IgD-negative memory B cell (primary cell): Measurements from ENCODE around the gene TAF1C. TPM values are rescaled to one million over a fixed set of nuclear protein-coding genes. Genes with fewer than 3 reads are reported as not detected.
A peak's percentile ranks its signal among the peaks of the same experiment; 100 is the strongest.

ENCODE experiments used
- H3K27ac Mint-ChIP-seq, 3 donors: one replicate each; pipeline ENCODE4 v1.8.0; 2020 to 2022; ENCODE audit warnings: mild to moderate bottlenecking in 3 of 3, mixed read lengths in 3 of 3, moderate library complexity in 1 of 3
- H3K27me3 Mint-ChIP-seq: one replicate; pipeline ENCODE4 v1.8.0; 2021; ENCODE audit warnings: mixed read lengths
- H3K36me3 Mint-ChIP-seq: one replicate; pipeline ENCODE4 v1.8.0; 2020; ENCODE audit warnings: mild to moderate bottlenecking, mixed read lengths
- H3K4me1 Mint-ChIP-seq, 3 donors: one replicate each; pipeline ENCODE4 v1.8.0; 2020 to 2022; ENCODE audit warnings: mixed read lengths in 3 of 3, mild to moderate bottlenecking in 1 of 3
- H3K4me3 Mint-ChIP-seq, 4 donors: one replicate each; pipeline ENCODE4 v1.8.0; 2020 to 2022; ENCODE audit warnings: mild to moderate bottlenecking in 4 of 4, mixed read lengths in 4 of 4, moderate library complexity in 3 of 4
- H3K9me3 Mint-ChIP-seq, 3 donors: one replicate each; pipeline ENCODE4 v1.8.0; 2020 to 2021; ENCODE audit warnings: mixed read lengths in 3 of 3, mild to moderate bottlenecking in 1 of 3
- polyA plus RNA-seq: library from polyadenylated mRNA; unstranded; fragments of 300-500 nt; fragmentation: Illumina TruSeq; gene quantifications from one replicate; pipeline ENCODE4 v1.2.3, GENCODE V29; 2021

TAF1C gene
- polyA plus RNA-seq, 1 donor from 2014 or later: 6.5 TPM

DNA sequence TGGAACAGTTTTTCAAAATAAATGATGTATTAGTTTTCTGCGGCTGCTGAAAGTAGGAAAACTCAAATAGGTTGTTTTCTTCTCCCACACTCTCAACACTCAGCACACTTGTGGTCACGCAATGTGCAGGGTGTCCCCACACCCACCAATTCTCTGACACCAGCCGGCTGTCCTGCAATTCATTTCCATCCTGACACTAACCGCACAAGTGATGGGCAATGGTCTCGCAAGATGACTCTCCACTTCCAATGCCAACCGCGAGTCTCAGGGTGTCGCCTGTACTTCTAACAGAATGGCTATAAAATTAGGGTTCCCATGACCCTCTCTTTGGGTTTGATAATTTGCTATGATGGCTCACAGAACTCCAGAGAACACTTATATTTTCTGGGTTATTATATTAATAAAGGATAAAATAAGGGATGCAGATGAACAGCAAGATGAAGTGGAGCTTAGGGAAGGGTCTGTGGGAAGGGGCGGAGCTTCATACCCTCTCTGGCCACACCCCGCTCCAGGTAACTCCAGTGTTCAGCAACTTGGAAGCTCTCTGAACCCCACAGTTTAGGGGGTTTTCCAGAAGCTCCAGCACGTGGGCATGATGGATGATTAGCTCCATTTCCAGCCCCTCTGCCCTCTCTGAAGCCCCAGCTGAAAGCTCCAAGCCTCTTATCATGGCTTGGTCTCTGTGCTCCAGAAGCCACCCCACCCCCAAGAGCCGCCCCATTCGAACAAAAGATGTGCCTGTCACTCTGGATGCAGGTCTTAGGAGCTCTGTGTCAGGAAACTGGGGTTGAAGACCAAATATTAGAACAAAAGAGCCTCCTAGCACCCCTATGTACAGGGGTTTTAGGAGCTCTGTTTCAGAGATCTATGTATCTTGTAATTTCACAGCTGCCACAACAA lies 19.8 kb downstream of the TAF1C start:
- Mint-ChIP-seq H3K4me1 (no peaks in the 10 kb centered on the region), H3K27me3 (peaks cover 17% of the 10 kb centered on the region), H3K9me3 (no peaks in the 10 kb centered on the region), H3K4me3 (no peak overlapping the region), H3K36me3 (no peaks in the 10 kb centered on the region), H3K27ac (peak overlapping the region in 1 of 3 donors; percentile 19)

DNA sequence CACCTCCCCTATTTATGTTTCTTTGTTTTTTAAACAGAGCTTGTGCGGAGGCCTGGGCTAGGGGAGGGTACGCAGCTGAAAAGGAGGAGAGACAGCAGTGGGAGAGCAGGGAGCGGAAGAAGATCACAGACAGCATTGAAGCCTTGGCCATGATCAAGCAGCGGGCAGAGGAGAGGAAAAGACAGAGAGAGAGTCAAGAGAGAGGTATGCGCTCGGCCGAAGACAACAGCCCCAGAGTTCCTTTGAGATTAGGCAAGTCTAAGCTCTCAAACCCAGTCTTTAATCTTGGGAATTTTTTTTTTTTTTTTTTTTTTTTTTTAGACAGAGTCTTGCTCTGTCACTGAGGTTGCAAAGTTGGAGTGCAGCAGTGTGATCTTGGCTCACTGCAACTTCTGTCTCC lies 21.1 kb downstream of the TAF1C start:
- H3K4me3 Mint-ChIP-seq: no peak overlapping the region
- H3K9me3 Mint-ChIP-seq: no peaks in the 10 kb centered on the region
- no peak overlapping the region for H3K27ac Mint-ChIP-seq
- H3K4me1 Mint-ChIP-seq: no peaks in the 10 kb centered on the region
- H3K27me3 Mint-ChIP-seq: peaks cover 22% of the 10 kb centered on the region
- no peaks in the 10 kb centered on the region for H3K36me3 Mint-ChIP-seq

DNA sequence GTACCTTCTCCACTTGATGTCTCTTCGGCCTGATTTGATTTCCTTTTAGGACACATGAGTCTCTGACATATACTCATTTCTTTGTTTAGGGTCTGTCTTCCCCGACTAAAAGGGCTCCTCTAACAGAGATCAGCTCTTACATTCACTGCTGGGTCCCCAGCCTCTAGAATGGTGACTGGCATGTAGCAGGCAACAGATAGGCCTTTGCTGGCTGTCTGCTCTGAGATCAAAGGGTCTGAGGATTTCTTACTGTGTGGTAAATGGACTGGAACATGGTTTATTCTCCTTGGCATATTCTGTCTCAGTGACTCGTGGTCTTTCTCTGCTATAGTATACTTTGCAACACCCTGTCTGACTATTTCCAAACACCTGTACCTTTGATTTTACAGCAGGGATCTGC lies 25.1 kb downstream of the TAF1C start:
- H3K27me3 Mint-ChIP-seq: peaks cover 30% of the 10 kb centered on the region
- H3K4me1 Mint-ChIP-seq: no peaks in the 10 kb centered on the region
- H3K36me3 Mint-ChIP-seq: no peaks in the 10 kb centered on the region
- no peak overlapping the region for H3K4me3 Mint-ChIP-seq
- no peak overlapping the region for H3K27ac Mint-ChIP-seq
- no peaks in the 10 kb centered on the region for H3K9me3 Mint-ChIP-seq

DNA sequence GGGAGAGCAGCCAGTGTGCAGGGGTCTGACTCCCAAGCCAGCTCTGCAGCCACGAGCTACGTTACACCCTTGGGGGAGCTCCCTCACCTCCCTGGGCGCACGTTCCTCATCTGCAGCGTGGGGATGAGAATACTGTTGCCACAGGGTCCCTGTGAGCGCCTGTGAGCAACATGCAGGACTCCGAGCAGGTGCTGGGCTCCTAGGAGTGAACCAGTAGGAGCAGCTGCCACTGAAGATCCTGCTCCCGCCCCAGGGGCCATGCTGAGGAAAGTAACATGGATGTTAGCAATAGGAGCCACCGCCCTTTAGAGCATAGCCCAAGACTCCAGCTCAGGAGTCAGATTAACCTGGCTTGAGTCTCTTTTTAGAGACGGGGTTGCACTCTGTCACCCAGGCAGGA lies 25.8 kb downstream of the TAF1C start:
- Mint-ChIP-seq H3K9me3 (no peaks in the 10 kb centered on the region), H3K27ac (no peak overlapping the region), H3K27me3 (peaks cover 27% of the 10 kb centered on the region), H3K4me1 (no peaks in the 10 kb centered on the region), H3K36me3 (no peaks in the 10 kb centered on the region), H3K4me3 (peak overlapping the region in 1 of 4 donors; percentile 34)

DNA sequence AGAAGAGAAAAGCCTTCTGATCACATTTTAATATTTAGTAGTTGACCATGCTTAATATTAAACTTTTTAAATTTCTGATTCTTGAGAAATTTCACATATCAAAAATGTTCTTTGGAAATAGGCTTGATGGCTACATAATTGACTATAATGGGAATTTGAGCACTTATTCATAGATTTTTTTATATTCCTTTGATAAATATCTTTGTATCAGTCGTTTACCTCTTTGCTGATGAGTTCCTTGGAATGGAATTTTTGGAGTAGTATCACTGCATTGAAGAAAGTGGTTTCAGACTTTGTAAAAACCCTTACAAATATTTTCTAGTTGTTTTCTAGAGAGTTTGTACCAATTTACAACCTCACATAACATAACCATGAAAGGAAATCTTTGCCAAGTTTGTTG lies 27.1 kb downstream of the TAF1C start:
- H3K9me3 Mint-ChIP-seq: peaks cover 0 to 2% (median 0%) of the 10 kb centered on the region in 3 donors
- peaks cover 31% of the 10 kb centered on the region for H3K27me3 Mint-ChIP-seq
- no peak overlapping the region for H3K4me3 Mint-ChIP-seq
- H3K27ac Mint-ChIP-seq: no peak overlapping the region
- no peaks in the 10 kb centered on the region for H3K36me3 Mint-ChIP-seq
- H3K4me1 Mint-ChIP-seq: no peaks in the 10 kb centered on the region

DNA sequence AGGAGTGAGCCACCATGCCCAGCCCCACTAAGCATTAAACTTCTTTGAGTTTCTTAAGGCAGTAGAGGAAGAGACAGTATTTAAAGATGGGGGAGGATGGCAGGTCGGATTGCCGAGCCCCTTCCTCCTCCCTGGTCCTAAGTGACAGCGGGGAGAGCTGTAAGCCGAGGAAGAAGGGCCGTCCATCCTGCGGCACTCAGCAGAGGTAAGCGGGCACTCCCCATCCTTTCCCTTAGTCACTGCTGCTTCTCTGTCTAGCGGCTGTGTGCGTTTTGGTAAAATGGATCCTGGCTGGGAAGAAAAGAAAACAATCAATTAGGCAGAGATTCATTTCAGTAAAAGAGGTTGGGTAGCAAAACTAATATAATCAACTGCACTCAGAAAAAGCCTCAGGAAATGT lies 27.9 kb downstream of the TAF1C start:
- no peak overlapping the region for H3K4me3 Mint-ChIP-seq
- H3K9me3 Mint-ChIP-seq: peaks cover 0 to 2% (median 0%) of the 10 kb centered on the region in 3 donors
- H3K27me3 Mint-ChIP-seq: peaks cover 28% of the 10 kb centered on the region
- H3K4me1 Mint-ChIP-seq: no peaks in the 10 kb centered on the region
- H3K27ac Mint-ChIP-seq: no peak overlapping the region
- H3K36me3 Mint-ChIP-seq: no peaks in the 10 kb centered on the region

DNA sequence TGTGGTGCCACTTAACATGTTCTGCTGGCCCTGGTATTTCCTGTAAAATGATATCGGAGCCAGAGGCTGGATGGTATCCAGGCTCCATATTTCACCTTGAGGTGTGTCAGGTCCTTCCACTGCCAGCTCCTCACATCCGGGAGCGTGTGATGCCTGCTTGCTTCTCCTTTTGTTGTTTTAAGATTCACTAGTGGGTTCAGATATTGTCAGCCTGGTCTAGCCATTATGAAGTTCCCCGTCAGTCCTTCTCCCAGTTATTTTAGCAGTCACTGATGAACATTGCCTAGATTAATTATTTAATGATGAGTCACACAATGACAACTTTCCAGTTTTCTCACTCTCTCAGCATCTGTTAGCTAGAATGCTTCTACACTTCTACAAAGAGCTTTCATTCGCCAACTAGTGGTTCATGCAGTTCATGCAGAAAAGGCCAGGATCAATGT lies 30.5 kb downstream of the TAF1C start:
- peaks cover 21% of the 10 kb centered on the region for H3K27me3 Mint-ChIP-seq
- H3K36me3 Mint-ChIP-seq: no peaks in the 10 kb centered on the region
- no peak overlapping the region for H3K27ac Mint-ChIP-seq
- H3K9me3 Mint-ChIP-seq: peaks cover 0 to 2% (median 0%) of the 10 kb centered on the region in 3 donors
- no peak overlapping the region for H3K4me3 Mint-ChIP-seq
- H3K4me1 Mint-ChIP-seq: no peaks in the 10 kb centered on the region

DNA sequence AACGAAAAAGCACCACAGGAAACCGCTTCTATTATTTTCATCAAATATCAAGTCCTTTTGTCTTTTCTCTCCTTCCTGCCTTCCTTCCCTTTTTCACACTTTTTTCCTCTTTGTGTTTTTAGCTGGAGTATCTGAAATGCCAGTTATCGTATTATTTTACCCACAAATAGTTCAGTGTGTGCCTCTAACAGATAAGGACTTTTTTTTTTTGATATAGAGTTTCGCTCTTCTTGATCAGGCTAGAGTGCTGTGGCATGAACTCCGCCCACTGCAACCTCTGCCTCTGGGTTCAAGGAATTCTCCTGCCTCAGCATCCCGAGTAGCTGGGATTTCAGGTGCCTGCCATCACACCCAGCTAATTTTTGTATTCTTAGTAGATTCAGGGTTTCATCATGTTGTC lies 31.1 kb downstream of the TAF1C start:
- Mint-ChIP-seq H3K4me1 (no peaks in the 10 kb centered on the region), H3K4me3 (no peak overlapping the region), H3K27me3 (peaks cover 21% of the 10 kb centered on the region), H3K27ac (no peak overlapping the region), H3K36me3 (no peaks in the 10 kb centered on the region), H3K9me3 (peaks cover 0 to 2% (median 0%) of the 10 kb centered on the region in 3 donors)

DNA sequence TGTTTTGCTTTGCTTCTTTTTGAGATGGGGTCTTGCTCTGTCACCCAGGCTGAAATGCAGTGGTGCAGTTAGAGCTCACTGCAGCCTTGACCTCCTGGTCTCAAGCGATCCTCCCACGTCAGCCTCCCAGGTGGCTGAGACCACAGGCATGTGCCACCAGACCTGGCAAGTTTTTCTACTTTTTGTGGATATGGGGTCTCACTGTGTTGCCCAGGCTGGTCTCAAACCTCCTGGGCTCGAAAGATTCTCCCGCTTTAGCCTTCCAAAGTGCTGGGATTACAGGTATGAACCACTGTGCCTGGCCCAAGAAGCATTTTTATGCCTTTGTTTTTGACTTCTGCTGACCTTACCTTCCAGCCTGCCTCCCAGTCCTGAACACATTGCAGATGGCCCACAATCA lies 31.6 kb downstream of the TAF1C start:
- H3K27ac Mint-ChIP-seq: no peak overlapping the region

DNA sequence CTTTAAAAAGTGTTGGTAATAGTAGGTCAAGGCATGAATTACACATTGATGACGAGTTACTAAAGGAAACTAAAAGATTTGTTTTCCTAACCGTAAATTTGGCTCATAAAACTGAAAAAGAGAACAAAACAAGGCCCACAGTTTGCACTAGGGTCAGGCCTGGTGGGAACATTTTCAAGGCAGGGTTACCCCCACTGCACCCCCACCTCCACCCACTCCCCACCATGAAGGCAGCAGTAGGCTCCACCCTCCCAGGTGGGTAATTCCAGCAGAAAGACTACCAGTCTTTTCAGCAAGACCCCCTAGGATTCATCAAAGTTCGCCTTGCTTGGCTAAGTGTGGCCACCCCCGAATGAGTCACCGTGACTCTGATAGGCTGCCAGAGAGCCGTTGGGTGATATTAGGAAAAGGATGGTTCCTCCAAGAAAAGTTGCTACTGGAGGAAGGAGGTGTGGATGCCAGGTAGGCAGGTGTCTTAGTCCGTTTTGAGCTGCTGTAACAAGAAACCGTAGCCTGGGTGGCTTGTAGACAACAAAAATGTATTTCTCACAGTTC lies 33.1 kb downstream of the TAF1C start:
- no peaks in the 10 kb centered on the region for H3K36me3 Mint-ChIP-seq
- H3K27me3 Mint-ChIP-seq: peaks cover 18% of the 10 kb centered on the region

More for the DNA sequence above, 31.6 kb downstream of the TAF1C start:
- Mint-ChIP-seq H3K4me3 (no peak overlapping the region), H3K27me3 (peaks cover 21% of the 10 kb centered on the region), H3K36me3 (no peaks in the 10 kb centered on the region), H3K9me3 (peaks cover 0 to 2% (median 0%) of the 10 kb centered on the region in 3 donors), H3K4me1 (no peaks in the 10 kb centered on the region)

DNA sequence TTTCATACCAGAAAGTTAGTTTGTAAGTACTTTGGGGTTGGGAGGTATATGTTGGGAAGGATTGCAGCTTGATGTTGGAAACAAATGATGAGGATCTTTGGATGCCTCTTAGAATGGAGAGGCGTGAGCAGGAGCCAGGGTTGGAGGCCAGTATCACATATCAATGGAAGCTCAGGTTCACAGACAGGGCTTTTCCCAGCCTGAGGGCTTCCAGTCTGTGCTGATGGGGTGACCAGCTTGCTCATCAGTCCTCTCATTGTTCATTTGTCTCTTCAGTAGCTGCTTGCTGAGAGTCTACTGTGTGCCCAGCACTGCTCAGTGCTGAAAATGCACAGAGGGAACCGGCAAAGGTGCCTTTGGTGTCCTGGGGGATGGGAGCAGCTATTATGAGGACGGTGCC lies 35.9 kb downstream of the TAF1C start:
- Mint-ChIP-seq H3K27ac (no peak overlapping the region), H3K27me3 (peaks cover 10% of the 10 kb centered on the region)

More for the DNA sequence above, 33.1 kb downstream of the TAF1C start:
- Mint-ChIP-seq H3K9me3 (peaks cover 0 to 2% (median 0%) of the 10 kb centered on the region in 3 donors), H3K4me1 (no peaks in the 10 kb centered on the region), H3K4me3 (no peak overlapping the region), H3K27ac (no peak overlapping the region)

DNA sequence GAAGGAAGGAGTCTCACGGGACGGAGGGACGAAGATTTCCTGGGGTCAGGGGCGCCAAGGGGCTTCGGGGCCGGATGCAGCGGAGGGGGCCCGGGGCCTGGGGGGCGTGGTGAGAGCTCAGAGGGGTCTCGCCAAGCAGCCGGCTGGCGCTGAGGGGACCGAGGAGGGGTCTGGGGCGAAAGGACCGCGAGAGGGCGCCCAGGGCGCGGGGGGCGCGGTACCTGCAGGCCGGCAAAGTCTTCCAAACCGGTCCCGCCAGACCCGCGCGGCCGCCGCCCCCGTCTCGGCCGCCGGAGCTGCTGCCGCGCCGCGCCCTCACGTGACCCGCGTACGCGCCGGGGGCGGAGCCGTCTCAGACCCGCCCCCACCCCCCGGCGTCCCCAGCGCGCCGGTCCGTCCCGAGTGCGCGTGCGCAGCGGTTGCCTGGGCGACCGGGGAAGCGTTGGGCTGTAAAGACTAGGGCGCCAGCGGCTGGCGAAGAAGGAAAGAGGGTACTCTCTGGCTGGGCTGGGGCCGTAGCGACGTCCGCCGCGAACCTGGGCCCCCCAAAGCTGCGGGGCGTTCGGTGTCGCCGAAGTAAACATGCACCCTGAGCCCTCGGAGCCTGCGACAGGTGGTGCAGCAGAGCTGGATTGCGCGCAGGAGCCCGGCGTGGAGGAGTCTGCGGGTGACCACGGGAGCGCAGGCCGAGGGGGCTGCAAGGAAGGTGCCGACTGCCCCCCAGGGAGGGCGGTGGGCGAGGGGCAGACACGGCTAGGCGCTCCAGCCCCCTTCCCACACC lies 41.8 kb downstream of the TAF1C start, which contains the start of the genes DNAAF1 and HSDL1:
Gene DNAAF1 (plus strand): TSS at position 450 of the 781 bp plus-strand sequence. CDS start 133 bp downstream, at position 583.
Gene HSDL1 (minus strand): TSS at position 319 of the 781 bp plus-strand sequence. CDS start 13,856 bp downstream, outside the sequence.
- Mint-ChIP-seq H3K4me1 (peaks cover 8 to 14% (median 9%) of the 10 kb centered on the region in 3 donors), H3K27me3 (peaks cover 2% of the 10 kb centered on the region), H3K27ac (peak within 1 kb of the TSS; percentile 64 to 92 (median 88)), H3K36me3 (no peaks in the 10 kb centered on the region), H3K4me3 (peak within 1 kb of the TSS; percentile 89 to 98 (median 98)), H3K9me3 (no peaks in the 10 kb centered on the region)

More for the DNA sequence above, 35.9 kb downstream of the TAF1C start:
- Mint-ChIP-seq H3K4me3 (no peak overlapping the region), H3K36me3 (no peaks in the 10 kb centered on the region), H3K9me3 (peaks cover 0 to 2% (median 0%) of the 10 kb centered on the region in 3 donors), H3K4me1 (no peaks in the 10 kb centered on the region)

DNA sequence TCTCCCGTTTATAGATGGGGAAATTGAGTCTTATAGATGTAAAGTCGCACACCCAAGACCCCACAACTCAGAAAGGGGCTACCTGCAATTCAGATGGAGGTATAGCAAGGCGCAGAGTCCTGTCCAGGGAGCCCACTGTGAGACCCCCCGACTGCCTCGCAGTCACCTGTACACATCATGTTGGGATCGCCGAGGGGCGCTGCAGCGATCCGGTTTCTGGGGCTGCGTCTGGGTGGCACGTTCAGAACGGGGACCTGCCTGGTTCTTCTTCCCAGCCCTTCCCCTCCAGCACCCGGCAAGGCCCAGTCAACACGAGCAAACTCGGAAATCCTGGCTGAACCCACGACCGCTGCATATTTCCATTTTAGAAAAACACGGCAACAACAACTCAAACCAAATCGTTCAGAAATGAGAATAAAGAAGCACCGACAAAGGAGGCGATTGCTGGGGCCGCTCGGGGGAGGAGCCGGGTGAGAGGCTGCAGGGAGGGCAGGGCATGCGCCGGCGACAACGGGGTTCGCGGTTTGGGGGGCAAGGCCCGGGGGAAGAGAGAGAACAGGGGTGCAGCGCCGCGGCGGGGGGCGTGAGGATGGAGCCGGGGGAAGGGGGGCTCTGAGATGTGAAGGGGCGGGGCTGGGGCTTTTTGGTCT lies 42.5 kb downstream of the TAF1C start:
- Mint-ChIP-seq H3K4me1 (peaks cover 9 to 14% (median 12%) of the 10 kb centered on the region in 3 donors), H3K4me3 (peak overlapping the region; percentile 89 to 98 (median 98)), H3K36me3 (peaks cover 5% of the 10 kb centered on the region), H3K27ac (peak overlapping the region; percentile 50 to 92 (median 88)), H3K27me3 (no peaks in the 10 kb centered on the region), H3K9me3 (no peaks in the 10 kb centered on the region)

DNA sequence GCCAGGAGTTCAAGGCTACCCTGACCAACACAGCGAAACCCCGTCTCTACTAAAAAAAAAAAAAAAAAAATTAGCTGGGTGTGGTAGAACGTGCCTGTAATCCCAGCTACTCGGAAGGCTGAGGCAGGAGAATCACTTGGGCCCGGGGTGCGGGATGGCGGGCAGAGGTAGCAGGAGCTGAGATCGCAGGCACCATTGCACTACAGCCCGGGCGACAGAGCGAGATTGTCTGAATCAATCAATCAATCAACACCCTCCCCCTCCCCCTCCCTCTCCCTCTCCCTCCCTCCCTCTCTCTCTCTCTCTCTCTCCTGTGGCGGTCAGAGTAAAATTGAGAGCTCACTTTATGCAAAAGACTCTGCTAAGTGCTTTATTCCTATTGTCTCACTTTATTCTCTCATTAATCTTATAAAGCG lies 43.1 kb downstream of the TAF1C start:
- Mint-ChIP-seq H3K27me3 (no peaks in the 10 kb centered on the region), H3K36me3 (peaks cover 5% of the 10 kb centered on the region), H3K9me3 (no peaks in the 10 kb centered on the region), H3K4me1 (peaks cover 9 to 14% (median 12%) of the 10 kb centered on the region in 3 donors), H3K27ac (peak overlapping the region; percentile 50 to 92 (median 88)), H3K4me3 (peak overlapping the region; percentile 89 to 98 (median 98))
